MM.1S (cell line): ENCODE measurements around the gene NAA35.

Source experiments
- EZH2phosphoT487 ChIP-seq: fragments of 300-600 bp; sonication (generic); IDR thresholded peaks from 2 replicates; pipeline ENCODE4 v1.6.1; 2018; ENCODE audit warnings: antibody characterized with exemption, low read length
- TF ChIP-seq, protein P1 (sequence below): fragments of 300-600 bp; sonication (generic); IDR thresholded peaks from 2 replicates; pipeline ENCODE4 v1.5.1; 2016; ENCODE audit warnings: antibody characterized with exemption, low read length, mixed read lengths

GRCh38 chr9:85944672-85945071 is 3.7 kb downstream of the NAA35 start:
- TF ChIP-seq, protein P1, sequence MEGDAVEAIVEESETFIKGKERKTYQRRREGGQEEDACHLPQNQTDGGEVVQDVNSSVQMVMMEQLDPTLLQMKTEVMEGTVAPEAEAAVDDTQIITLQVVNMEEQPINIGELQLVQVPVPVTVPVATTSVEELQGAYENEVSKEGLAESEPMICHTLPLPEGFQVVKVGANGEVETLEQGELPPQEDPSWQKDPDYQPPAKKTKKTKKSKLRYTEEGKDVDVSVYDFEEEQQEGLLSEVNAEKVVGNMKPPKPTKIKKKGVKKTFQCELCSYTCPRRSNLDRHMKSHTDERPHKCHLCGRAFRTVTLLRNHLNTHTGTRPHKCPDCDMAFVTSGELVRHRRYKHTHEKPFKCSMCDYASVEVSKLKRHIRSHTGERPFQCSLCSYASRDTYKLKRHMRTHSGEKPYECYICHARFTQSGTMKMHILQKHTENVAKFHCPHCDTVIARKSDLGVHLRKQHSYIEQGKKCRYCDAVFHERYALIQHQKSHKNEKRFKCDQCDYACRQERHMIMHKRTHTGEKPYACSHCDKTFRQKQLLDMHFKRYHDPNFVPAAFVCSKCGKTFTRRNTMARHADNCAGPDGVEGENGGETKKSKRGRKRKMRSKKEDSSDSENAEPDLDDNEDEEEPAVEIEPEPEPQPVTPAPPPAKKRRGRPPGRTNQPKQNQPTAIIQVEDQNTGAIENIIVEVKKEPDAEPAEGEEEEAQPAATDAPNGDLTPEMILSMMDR, result no peak
- TF ChIP-seq EZH2phosphoT487, result no peak
